HepG2 (cell line): ENCODE data around the gene KCTD19. TPM values are rescaled to one million over a fixed set of nuclear protein-coding genes. Genes with fewer than 3 reads are reported as not detected.

Experiments used
- ATM ChIP-seq: fragments of 450-650 bp; IDR thresholded peaks from 2 replicates; pipeline ENCODE4 v1.7.1; 2017; ENCODE audit warnings: mild to moderate bottlenecking, borderline replicate concordance
- HIVEP1 ChIP-seq: sonication (generic); formaldehyde crosslinking; IDR thresholded peaks from 2 replicates; pipeline ENCODE4 v1.4.0; 2020; ENCODE audit warnings: mild to moderate bottlenecking, missing genetic modification reagents
- KLF13 ChIP-seq: sonication (generic); formaldehyde crosslinking; IDR thresholded peaks from 2 replicates; pipeline ENCODE4 v1.4.0; 2020; ENCODE audit warnings: mild to moderate bottlenecking, missing genetic modification reagents
- LCORL ChIP-seq, 2 experiments: fragments of 450-650 bp in 1 of 2; sonication (generic) in 1 of 2; formaldehyde crosslinking in 1 of 2; IDR thresholded peaks; 2 replicates each; pipeline versions ENCODE4 v1.5.0 to v1.6.1; 2017 to 2020; ENCODE audit warnings: antibody characterized with exemption in 1 of 2, missing genetic modification reagents in 1 of 2
- MAZ ChIP-seq, 2 experiments: sonication (generic) in 1 of 2; formaldehyde crosslinking in 1 of 2; IDR thresholded peaks; 2 replicates each; pipeline versions ENCODE4 v1.5.0 to v1.6.1; 2012 to 2020; ENCODE audit warnings: low read depth in 2 of 2, mild to moderate bottlenecking in 2 of 2, borderline replicate concordance in 1 of 2, improper control_type of control experiment in 1 of 2, low read length in 1 of 2, missing genetic modification reagents in 1 of 2, moderate library complexity in 1 of 2
- PAX8 ChIP-seq: sonication (generic); formaldehyde crosslinking; IDR thresholded peaks from 2 replicates; pipeline ENCODE4 v1.8.0; 2022; ENCODE audit warnings: mild to moderate bottlenecking, missing genetic modification reagents, borderline replicate concordance
- RORA ChIP-seq: sonication (generic); formaldehyde crosslinking; IDR thresholded peaks from 2 replicates; pipeline ENCODE4 v1.5.0; 2020; ENCODE audit warnings: mild to moderate bottlenecking, missing genetic modification reagents, moderate library complexity
- SMC3 ChIP-seq: IDR thresholded peaks from 2 replicates; pipeline ENCODE4 v1.6.1; 2011; ENCODE audit warnings: low read length, improper control_type of control experiment
- SPEN ChIP-seq: sonication (generic); formaldehyde crosslinking; IDR thresholded peaks from 2 replicates; pipeline ENCODE4 v1.5.1; 2020; ENCODE audit warnings: low read depth, mild to moderate bottlenecking, missing genetic modification reagents
- YEATS4 ChIP-seq: sonication (generic); formaldehyde crosslinking; IDR thresholded peaks from 2 replicates; pipeline ENCODE4 v1.4.0; 2020; ENCODE audit warnings: missing genetic modification reagents, borderline replicate concordance
- ZEB1 ChIP-seq: IDR thresholded peaks from 2 replicates; pipeline ENCODE4 v1.6.1; 2012; ENCODE audit warnings: mild to moderate bottlenecking, low read depth, inconsistent platforms; ENCODE audit not compliant: insufficient replicate concordance
- ZKSCAN1 ChIP-seq: fragments of 150-350 bp; IDR thresholded peaks from 2 replicates; pipeline ENCODE4 v1.6.1; 2014; ENCODE audit warnings: low read length
- ZNF768 ChIP-seq: sonication (generic); formaldehyde crosslinking; IDR thresholded peaks from 2 replicates; pipeline ENCODE4 v1.4.0; 2020; ENCODE audit warnings: missing genetic modification reagents
- ZNF850 ChIP-seq: sonication (generic); formaldehyde crosslinking; conservative IDR thresholded peaks from 2 replicates; pipeline ENCODE4 v1.9.0; 2021; ENCODE audit warnings: mild to moderate bottlenecking, missing genetic modification reagents
- ZSCAN12 ChIP-seq: sonication (generic); formaldehyde crosslinking; IDR thresholded peaks from 2 replicates; pipeline ENCODE4 v1.9.0; 2021; ENCODE audit warnings: mild to moderate bottlenecking, missing genetic modification reagents
- polyA plus RNA-seq, 8 experiments: library from polyadenylated mRNA; depleted of rRNA in 3 of 8; stranded (reverse) in 7 of 8; unstranded in 1 of 8; fragments of >200 nt; fragmentation: Illumina TruSeq in 4 of 8; extraction: Trizol in 4 of 8; gene quantifications; 2 replicates each; pipeline versions ENCODE4 v1.2.1 to v1.2.3, GENCODE V29; 2011 to 2016; ENCODE audit warnings: low read depth in 4 of 8, missing spikeins in 1 of 8, mixed read lengths in 1 of 8; ENCODE audit not compliant: insufficient read depth in 1 of 8
- total RNA-seq, 5 experiments: library from RNA; depleted of rRNA; stranded (reverse); fragments of >200 nt; fragmentation: Illumina TruSeq; extraction: Trizol; gene quantifications; 2 replicates each; pipeline ENCODE4 v1.2.3, GENCODE V29; 2016; ENCODE audit warnings: low read depth in 1 of 5
- TF ChIP-seq, protein P1 (sequence below): sonication (generic); formaldehyde crosslinking; IDR thresholded peaks from 2 replicates; pipeline ENCODE4 v1.4.0; 2020; ENCODE audit warnings: missing genetic modification reagents, borderline replicate concordance
- TF ChIP-seq, protein P2 (sequence below): sonication (generic); formaldehyde crosslinking; IDR thresholded peaks from 2 replicates; pipeline ENCODE4 v1.4.0; 2020; ENCODE audit warnings: mild to moderate bottlenecking, missing genetic modification reagents
- TF ChIP-seq, protein P3 (sequence below): sonication (generic); formaldehyde crosslinking; IDR thresholded peaks from 2 replicates; pipeline ENCODE4 v1.4.0; 2020; ENCODE audit warnings: missing genetic modification reagents, mild to moderate bottlenecking, borderline replicate concordance
- TF ChIP-seq, protein P4 (sequence below), 2 experiments: sonication (generic) in 1 of 2; formaldehyde crosslinking in 1 of 2; IDR thresholded peaks; 2 replicates each; pipeline versions ENCODE4 v1.4.0 to v1.6.1; 2018 to 2020; ENCODE audit warnings: missing genetic modification reagents in 2 of 2, borderline replicate concordance in 1 of 2, low read depth in 1 of 2, mild to moderate bottlenecking in 1 of 2, missing biosample characterization in 1 of 2

Gene KCTD19
- total and polyA plus RNA-seq, 2 of the 13 experiments (the other 11 are each of a cell fraction or from before 2014, with no cell fraction given): not detected

DNA sequence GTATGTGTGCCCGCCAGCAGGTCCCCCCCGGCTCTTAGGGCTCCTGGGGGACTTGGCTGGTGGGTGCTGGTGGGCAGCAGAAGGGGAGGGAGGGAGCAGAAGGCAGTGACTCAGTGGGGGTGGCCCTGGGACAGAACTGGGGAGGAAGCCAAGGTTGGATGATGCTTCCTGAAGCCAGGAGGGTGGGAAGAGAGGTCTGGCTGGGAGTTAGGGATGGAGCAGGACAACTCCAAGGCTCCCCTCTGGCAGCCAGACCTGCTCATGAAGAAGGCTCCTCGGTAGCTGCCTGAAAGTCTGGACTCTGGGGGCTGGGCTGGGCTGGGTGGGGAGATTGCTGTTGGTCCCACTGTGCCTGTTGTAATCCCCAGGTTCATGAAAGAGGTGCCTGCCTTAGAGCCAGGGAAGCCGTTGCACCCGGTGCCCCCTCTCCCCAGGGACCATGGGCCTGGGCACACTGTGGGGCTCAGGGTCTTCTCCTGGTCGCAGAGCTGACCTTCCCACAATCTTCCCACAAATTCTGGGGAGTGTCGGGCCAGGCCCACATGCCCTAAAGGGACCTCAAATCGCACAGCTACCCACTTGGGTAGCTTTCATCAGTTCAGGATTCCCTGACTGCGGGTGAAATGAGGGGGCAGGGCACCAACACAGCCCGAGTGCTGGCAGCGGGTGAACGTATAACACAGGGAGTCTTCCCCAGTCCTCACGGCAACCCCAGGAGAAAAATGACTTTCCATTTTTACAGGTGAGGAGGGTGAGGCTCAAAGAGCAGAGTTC is 48.4 kb downstream of the KCTD19 start (continued):
- TF ChIP-seq, protein P1, sequence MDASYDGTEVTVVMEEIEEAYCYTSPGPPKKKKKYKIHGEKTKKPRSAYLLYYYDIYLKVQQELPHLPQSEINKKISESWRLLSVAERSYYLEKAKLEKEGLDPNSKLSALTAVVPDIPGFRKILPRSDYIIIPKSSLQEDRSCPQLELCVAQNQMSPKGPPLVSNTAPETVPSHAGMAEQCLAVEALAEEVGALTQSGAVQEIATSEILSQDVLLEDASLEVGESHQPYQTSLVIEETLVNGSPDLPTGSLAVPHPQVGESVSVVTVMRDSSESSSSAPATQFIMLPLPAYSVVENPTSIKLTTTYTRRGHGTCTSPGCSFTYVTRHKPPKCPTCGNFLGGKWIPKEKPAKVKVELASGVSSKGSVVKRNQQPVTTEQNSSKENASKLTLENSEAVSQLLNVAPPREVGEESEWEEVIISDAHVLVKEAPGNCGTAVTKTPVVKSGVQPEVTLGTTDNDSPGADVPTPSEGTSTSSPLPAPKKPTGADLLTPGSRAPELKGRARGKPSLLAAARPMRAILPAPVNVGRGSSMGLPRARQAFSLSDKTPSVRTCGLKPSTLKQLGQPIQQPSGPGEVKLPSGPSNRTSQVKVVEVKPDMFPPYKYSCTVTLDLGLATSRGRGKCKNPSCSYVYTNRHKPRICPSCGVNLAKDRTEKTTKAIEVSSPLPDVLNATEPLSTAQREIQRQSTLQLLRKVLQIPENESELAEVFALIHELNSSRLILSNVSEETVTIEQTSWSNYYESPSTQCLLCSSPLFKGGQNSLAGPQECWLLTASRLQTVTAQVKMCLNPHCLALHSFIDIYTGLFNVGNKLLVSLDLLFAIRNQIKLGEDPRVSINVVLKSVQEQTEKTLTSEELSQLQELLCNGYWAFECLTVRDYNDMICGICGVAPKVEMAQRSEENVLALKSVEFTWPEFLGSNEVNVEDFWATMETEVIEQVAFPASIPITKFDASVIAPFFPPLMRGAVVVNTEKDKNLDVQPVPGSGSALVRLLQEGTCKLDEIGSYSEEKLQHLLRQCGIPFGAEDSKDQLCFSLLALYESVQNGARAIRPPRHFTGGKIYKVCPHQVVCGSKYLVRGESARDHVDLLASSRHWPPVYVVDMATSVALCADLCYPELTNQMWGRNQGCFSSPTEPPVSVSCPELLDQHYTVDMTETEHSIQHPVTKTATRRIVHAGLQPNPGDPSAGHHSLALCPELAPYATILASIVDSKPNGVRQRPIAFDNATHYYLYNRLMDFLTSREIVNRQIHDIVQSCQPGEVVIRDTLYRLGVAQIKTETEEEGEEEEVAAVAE (CRISPR knock-in tag): no peak
- TF ChIP-seq PAX8 (CRISPR knock-in tag): no peak
- TF ChIP-seq ATM: no peak
- TF ChIP-seq, protein P2, sequence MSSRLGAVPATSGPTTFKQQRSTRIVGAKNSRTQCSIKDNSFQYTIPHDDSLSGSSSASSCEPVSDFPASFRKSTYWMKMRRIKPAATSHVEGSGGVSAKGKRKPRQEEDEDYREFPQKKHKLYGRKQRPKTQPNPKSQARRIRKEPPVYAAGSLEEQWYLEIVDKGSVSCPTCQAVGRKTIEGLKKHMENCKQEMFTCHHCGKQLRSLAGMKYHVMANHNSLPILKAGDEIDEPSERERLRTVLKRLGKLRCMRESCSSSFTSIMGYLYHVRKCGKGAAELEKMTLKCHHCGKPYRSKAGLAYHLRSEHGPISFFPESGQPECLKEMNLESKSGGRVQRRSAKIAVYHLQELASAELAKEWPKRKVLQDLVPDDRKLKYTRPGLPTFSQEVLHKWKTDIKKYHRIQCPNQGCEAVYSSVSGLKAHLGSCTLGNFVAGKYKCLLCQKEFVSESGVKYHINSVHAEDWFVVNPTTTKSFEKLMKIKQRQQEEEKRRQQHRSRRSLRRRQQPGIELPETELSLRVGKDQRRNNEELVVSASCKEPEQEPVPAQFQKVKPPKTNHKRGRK: no peak
- no peak for TF ChIP-seq MAZ (IDR thresholded peaks at IDR 0.05; ENCODE audit: borderline replicate concordance, low read depth, low read length)
- no peak; the same call in 1 of the 2 replicates for TF ChIP-seq MAZ (CRISPR knock-in tag; IDR thresholded peaks at IDR 0.05; ENCODE audit: low read depth)
- 0 out of 2 replicates have a peak, but pooled peaks have one; percentile 52 for TF ChIP-seq ZNF850
- peak; percentile 68 for TF ChIP-seq ZEB1
- TF ChIP-seq, protein P3, sequence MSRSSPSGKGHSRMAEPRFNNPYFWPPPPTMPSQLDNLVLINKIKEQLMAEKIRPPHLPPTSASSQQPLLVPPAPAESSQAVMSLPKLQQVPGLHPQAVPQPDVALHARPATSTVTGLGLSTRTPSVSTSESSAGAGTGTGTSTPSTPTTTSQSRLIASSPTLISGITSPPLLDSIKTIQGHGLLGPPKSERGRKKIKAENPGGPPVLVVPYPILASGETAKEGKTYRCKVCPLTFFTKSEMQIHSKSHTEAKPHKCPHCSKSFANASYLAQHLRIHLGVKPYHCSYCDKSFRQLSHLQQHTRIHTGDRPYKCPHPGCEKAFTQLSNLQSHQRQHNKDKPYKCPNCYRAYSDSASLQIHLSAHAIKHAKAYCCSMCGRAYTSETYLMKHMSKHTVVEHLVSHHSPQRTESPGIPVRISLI (CRISPR knock-in tag): no peak
- TF ChIP-seq SMC3: no peak
- 0 out of 2 replicates have a peak, but pooled peaks have one; percentile 9 for TF ChIP-seq SPEN (CRISPR knock-in tag)
- TF ChIP-seq HIVEP1: no peak; the same call in 1 of the 2 replicates
- TF ChIP-seq KLF13: no peak
- no peak for TF ChIP-seq LCORL (IDR thresholded peaks at IDR 0.05)
- TF ChIP-seq LCORL (CRISPR knock-in tag; IDR thresholded peaks at IDR 0.05): no peak
- TF ChIP-seq, protein P4, sequence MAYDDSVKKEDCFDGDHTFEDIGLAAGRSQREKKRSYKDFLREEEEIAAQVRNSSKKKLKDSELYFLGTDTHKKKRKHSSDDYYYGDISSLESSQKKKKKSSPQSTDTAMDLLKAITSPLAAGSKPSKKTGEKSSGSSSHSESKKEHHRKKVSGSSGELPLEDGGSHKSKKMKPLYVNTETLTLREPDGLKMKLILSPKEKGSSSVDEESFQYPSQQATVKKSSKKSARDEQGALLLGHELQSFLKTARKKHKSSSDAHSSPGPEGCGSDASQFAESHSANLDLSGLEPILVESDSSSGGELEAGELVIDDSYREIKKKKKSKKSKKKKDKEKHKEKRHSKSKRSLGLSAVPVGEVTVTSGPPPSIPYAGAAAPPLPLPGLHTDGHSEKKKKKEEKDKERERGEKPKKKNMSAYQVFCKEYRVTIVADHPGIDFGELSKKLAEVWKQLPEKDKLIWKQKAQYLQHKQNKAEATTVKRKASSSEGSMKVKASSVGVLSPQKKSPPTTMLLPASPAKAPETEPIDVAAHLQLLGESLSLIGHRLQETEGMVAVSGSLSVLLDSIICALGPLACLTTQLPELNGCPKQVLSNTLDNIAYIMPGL (CRISPR knock-in tag; IDR thresholded peaks at IDR 0.05; ENCODE audit: borderline replicate concordance in 1 of 2, low read depth in 1 of 2): peak in 1 of 2 experiments; percentile 82; a peak in 2 of 4 replicates
- TF ChIP-seq ZKSCAN1: no peak
- no peak for TF ChIP-seq ZNF768 (CRISPR knock-in tag)
- TF ChIP-seq ZSCAN12 (CRISPR knock-in tag): no peak
- TF ChIP-seq RORA (CRISPR knock-in tag): no peak
- TF ChIP-seq YEATS4 (CRISPR knock-in tag): no peak
